Measurements from ENCODE around the gene EMP3. TPM values are rescaled to one million over a fixed set of nuclear protein-coding genes. Genes with fewer than 3 reads are reported as not detected.
A peak's percentile ranks its signal among the peaks of the same experiment; 100 is the strongest.

The EMP3 gene
- total RNA-seq (2021; ENCODE audit: unreplicated experiment) (171 TPM), Bru-seq, nascent RNA (percentile 77 among the genes with signal in this experiment), BruChase-seq, experiment 1, labeled RNA remaining after a 2-hour chase (percentile 79 among the genes with signal in this experiment), BruChase-seq, experiment 2, labeled RNA remaining after a 6-hour chase (percentile 90 among the genes with signal in this experiment)
- polyA plus RNA-seq (2012; ENCODE audit: insufficient read length), result 325 TPM
- long read RNA-seq, transcript EMP3-204 (4 exons, 761 nt), result minor isoform, 9 of 128 reads
- long read RNA-seq, transcript EMP3-201 (5 exons, 876 nt), result major isoform, 109 of 128 reads
- long read RNA-seq, partial matches to known transcripts, result 2 of 128 reads
- long read RNA-seq, other reads (novel, unspliced or antisense), result 4 of 128 reads

GRCh38 chr19:48325265-48325910 lies at the start of gene EMP3:
Gene EMP3 (plus strand): TSS chr19:48325552. CDS start chr19:48326845, 1,293 bp downstream.
- POLR2A ChIA-PET, result no interaction called here

More at GRCh38 chr19:48325265-48325910, at the start of gene EMP3:
- intact Hi-C loops (cut with micrococcal nuclease; ENCODE audit: unreplicated experiment) (no loop called here), in situ Hi-C loops (cut with HindIII; ENCODE audit: low pct_unique_long_range_greater_than_20kb, low sequenced_read_pairs) (no loop called here)
- Histone ChIP-seq H3K27me3 (ENCODE audit: control insufficient read depth, insufficient read depth, low read length) (no peaks in the 10 kb centered on the region), H3K4me3 (ENCODE audit: low read depth in 2 of 2, low read length in 2 of 2) (peak within 1 kb of the TSS; percentile 56 to 88), H3K27ac (ENCODE audit: low read length) (peak within 1 kb of the TSS; percentile 89), H3K36me3 (ENCODE audit: control insufficient read depth, insufficient read depth, low read length) (no peaks in the 10 kb centered on the region), H3K4me1 (ENCODE audit: control insufficient read depth, insufficient read depth, low read length) (peaks cover 11% of the 10 kb centered on the region), H3K9me3 (ENCODE audit: control insufficient read depth, insufficient read depth, low read depth, low read length) (no peaks in the 10 kb centered on the region)
- no peak for DNase-seq (ENCODE audit: low read depth, low spot score)
- BruUV-seq (replicated peaks), result TSS peak; percentile 84
- peak; percentile 65 for ATAC-seq
- CTCF ChIA-PET, result interaction anchor here (0.7 to 1.2 kb wide), 2 partner anchors 9 to 126 kb away, joined by 3 read pairs; no protein-coding TSS in a partner anchor
- TF ChIP-seq REST (IDR thresholded peaks at IDR 0.05; ENCODE audit: insufficient read depth in 1 of 2, low read depth in 2 of 2, low read length in 1 of 2), result no peak
- TF ChIP-seq POLR2AphosphoS5 (IDR thresholded peaks at IDR 0.05; ENCODE audit: low read depth, low read length), result peak; percentile 84
- no peak for TF ChIP-seq SIN3A (IDR thresholded peaks at IDR 0.05; ENCODE audit: borderline replicate concordance, insufficient read depth, low read depth, low read length)
- TF ChIP-seq TCF7L2 (IDR thresholded peaks at IDR 0.05; ENCODE audit: low read depth, low read length), result no peak
- no peak for TF ChIP-seq CTCF (IDR thresholded peaks at IDR 0.05)
